Measurements from ENCODE around the gene PHAF1.

The PHAF1 gene

DNA sequence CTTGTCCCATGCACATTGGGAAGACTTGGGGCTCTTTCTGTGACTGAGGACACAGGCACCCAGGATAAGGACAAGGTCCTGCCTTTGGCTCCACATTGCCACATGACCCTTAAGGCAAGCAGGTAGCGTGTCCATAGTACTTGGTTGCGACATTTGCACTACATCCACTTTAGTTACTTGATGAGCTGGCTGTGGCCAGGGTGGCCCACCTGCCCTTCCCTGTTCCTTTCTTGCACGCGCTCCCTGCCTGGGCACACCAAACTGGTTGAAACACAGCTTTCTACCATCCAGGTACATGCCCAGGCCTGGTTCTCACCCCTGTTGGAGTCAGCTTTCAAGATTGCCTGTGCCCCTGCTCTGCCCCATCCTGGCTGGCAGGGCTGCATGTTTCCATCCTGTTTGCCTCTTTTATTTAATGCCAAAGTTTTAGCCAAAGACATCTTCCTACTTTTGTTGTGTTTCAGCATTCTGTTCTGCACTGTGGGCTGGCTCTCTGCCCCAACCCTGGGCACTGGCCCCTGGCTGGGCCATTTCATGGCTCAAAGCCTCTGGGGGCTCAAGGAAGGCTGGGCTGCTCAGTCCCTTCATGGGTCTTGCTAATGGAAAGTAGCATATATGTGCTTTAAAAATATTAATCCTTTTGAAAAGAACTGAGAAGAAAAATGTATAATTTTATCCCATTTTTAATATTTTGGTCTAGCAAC, 37.8 kb downstream of the PHAF1 start:
- H3K9me3 Mint-ChIP-seq: no peaks in the 10 kb centered on the region
- H3K27ac Mint-ChIP-seq: no peak overlapping the region
- peaks cover 4% of the 10 kb centered on the region for H3K4me1 Mint-ChIP-seq
- TF ChIP-seq, protein P1, sequence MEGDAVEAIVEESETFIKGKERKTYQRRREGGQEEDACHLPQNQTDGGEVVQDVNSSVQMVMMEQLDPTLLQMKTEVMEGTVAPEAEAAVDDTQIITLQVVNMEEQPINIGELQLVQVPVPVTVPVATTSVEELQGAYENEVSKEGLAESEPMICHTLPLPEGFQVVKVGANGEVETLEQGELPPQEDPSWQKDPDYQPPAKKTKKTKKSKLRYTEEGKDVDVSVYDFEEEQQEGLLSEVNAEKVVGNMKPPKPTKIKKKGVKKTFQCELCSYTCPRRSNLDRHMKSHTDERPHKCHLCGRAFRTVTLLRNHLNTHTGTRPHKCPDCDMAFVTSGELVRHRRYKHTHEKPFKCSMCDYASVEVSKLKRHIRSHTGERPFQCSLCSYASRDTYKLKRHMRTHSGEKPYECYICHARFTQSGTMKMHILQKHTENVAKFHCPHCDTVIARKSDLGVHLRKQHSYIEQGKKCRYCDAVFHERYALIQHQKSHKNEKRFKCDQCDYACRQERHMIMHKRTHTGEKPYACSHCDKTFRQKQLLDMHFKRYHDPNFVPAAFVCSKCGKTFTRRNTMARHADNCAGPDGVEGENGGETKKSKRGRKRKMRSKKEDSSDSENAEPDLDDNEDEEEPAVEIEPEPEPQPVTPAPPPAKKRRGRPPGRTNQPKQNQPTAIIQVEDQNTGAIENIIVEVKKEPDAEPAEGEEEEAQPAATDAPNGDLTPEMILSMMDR (IDR thresholded peaks at IDR 0.05): no peak
- no peak for DNase-seq
- peaks cover 45% of the 10 kb centered on the region for H3K36me3 Mint-ChIP-seq (ENCODE audit: low read depth)
- peaks cover 34% of the 10 kb centered on the region for H3K27me3 Mint-ChIP-seq (ENCODE audit: low read depth, poor library complexity)
- H3K4me3 Mint-ChIP-seq: no peak overlapping the region

DNA sequence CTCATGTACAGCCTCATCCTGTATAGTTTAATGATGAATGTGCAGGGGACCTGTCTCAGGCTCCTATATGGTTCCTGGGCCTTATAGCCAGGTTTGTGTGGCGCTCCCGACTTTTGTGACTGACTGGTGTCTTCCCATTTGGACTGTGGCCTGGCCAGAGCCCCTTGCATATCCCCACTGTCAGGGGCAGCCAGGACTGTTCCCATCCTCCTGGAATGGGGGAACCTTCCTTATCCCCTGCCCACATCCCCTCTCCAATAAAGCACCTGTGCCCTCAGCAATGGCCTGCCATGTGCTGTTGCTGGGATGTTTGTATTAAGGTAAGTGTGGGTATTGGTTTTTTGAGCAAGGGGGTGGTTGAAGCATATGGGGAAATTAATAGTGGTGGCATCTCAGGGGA, 38.5 kb downstream of the PHAF1 start:
- Mint-ChIP-seq H3K36me3 (ENCODE audit: low read depth) (peaks cover 38% of the 10 kb centered on the region), H3K4me3 (peak overlapping the region; percentile 10), H3K27me3 (ENCODE audit: low read depth, poor library complexity) (peaks cover 41% of the 10 kb centered on the region), H3K9me3 (no peaks in the 10 kb centered on the region), H3K4me1 (peaks cover 4% of the 10 kb centered on the region), H3K27ac (no peak overlapping the region)
- TF ChIP-seq, protein P1 (IDR thresholded peaks at IDR 0.05): no peak
- no peak for DNase-seq

DNA sequence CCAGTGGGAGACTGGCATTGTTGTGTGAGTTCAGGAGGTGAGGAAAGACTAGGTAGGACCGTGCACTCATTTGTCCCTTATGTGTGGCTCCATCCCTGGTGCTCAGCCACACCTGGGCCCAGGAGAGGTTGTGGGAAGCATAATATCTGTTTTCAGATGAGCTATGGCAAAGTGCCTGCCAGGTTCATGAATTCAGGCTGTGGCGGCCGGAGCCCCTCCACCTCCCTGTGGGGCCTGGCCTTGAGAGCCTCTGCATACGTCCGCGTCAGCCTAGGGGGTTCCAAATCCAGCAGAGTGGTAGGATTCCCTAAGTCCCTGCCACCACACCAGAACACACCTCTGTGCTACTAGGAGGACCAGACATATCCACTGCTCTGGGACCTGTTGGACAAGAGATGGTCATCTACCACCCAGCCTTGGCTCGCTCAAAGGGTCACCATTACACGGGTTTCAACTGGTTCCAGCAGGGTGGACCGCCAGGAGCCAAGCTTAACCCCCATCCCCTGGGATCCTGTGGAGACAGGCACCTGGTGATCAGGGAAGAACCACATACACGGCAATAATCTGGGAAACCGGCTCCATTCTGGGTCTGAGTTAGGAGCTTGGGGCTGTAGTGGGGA, 39.0 kb downstream of the PHAF1 start:
- Mint-ChIP-seq H3K27ac (no peak overlapping the region), H3K9me3 (no peaks in the 10 kb centered on the region), H3K36me3 (ENCODE audit: low read depth) (peaks cover 34% of the 10 kb centered on the region), H3K4me3 (peak overlapping the region; percentile 10), H3K27me3 (ENCODE audit: low read depth, poor library complexity) (peaks cover 46% of the 10 kb centered on the region), H3K4me1 (peaks cover 4% of the 10 kb centered on the region)
- no peak for DNase-seq
- TF ChIP-seq, protein P1 (IDR thresholded peaks at IDR 0.05): no peak

GRCh38 chr16:67149276-67150046, 39.7 kb downstream of the PHAF1 start:
- Mint-ChIP-seq H3K36me3 (ENCODE audit: low read depth) (peaks cover 30% of the 10 kb centered on the region), H3K4me3 (peak overlapping the region; percentile 47), H3K27ac (no peak overlapping the region), H3K27me3 (ENCODE audit: low read depth, poor library complexity) (peaks cover 53% of the 10 kb centered on the region), H3K4me1 (peaks cover 4% of the 10 kb centered on the region), H3K9me3 (no peaks in the 10 kb centered on the region)
- no peak for DNase-seq
- TF ChIP-seq, protein P1 (IDR thresholded peaks at IDR 0.05): no peak

- DNase-seq: peak; percentile 77
- Mint-ChIP-seq H3K4me1 (peaks cover 4% of the 10 kb centered on the region), H3K9me3 (no peaks in the 10 kb centered on the region), H3K36me3 (ENCODE audit: low read depth) (peaks cover 26% of the 10 kb centered on the region), H3K27ac (no peak overlapping the region), H3K27me3 (ENCODE audit: low read depth, poor library complexity) (peaks cover 61% of the 10 kb centered on the region), H3K4me3 (peak overlapping the region; percentile 77)
- TF ChIP-seq, protein P1 (IDR thresholded peaks at IDR 0.05): peak; percentile 29
These were observed 40.5 kb downstream of the PHAF1 start for GRCh38 chr16:67150047-67150832.
